Endometrium (tissue), 2 donors: ENCODE measurements around the gene LZTFL1.
"Not testable (repeated sequence)": the region's sequence is repeated elsewhere in the genome, so short reads cannot be mapped to it uniquely, and the experiment has no call there.

Source experiments
- FAIRE-seq: peaks from 2 replicates; lab custom pipeline; 2012; peaks lifted over from hg19 to GRCh38; lab: Jason Lieb, UNC
- donor health status: control.
- donor health status: control.

LZTFL1 gene

GRCh38 chr3:45864760-45865519 lies 23.0 kb upstream of the LZTFL1 start:
- no peak for FAIRE-seq

- FAIRE-seq, result no peak
Measured at GRCh38 chr3:45861043-45861719, 19.3 kb upstream of the LZTFL1 start.

GRCh38 chr3:45860481-45860880 lies 18.6 kb upstream of the LZTFL1 start:
- FAIRE-seq, result no peak

- no peak for FAIRE-seq
Measured at GRCh38 chr3:45858809-45859543, 17.1 kb upstream of the LZTFL1 start.

DNA sequence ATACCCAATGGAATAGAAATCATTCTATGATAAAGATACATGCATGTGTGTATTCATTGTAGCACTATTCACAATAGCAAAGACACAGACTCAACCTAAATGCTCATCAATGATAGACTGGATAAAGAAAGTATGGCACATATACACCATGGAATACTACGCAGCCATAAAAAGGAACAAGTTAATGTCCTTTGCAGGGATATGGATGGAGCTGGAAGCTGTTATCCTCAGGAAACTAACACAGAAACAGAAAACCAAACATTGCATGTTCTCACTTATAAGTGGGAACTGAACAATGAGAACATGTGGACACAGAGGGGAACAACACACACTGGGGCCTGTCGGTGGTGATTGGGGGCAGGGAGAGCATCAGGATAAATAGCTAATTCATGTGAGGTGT lies 15.1 kb upstream of the LZTFL1 start:
- not testable (repeated sequence) for FAIRE-seq

DNA sequence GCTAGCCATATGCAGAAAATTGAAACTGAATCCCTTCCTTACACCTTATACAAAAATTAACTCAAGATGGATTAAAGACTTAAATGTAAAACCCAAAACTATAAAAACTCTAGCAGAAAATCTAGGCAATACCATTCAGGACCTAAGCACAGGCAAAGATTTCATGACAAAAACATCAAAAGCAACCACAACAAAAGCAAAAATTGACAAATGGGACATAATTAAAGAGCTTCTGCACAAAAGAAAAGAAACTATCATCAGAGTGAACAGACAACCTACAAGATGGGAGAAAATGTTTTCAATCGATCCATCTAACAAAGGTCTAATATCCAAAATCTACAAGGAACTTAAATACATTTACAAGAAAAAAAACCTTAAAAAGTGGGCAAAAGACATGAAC lies 14.4 kb upstream of the LZTFL1 start:
- FAIRE-seq, result not testable (repeated sequence)

- no peak for FAIRE-seq
Measured at GRCh38 chr3:45852828-45853227, 10.9 kb upstream of the LZTFL1 start.

DNA sequence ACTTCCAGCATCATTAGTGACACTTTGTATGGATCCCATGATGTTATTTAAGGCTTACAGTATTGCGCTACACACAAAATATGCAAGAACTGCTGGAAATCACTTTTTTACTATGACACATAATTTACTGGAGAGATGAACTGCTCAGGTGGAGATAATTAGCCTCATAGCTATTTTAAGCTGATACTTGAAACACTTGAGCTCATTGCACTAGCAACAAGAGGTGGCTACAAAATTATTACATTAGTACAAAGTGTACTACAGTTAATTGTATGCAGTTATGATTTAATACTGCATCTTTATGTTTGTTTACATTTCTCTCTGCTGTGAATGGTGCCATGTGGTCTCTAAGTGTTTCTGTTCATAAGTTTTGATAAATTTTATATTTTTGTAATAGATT lies 6.5 kb upstream of the LZTFL1 start:
- no peak for FAIRE-seq

GRCh38 chr3:45844616-45845015 lies 2.7 kb upstream of the LZTFL1 start:
- FAIRE-seq, result no peak

GRCh38 chr3:45842851-45843625 lies 1.1 kb upstream of the LZTFL1 start:
- FAIRE-seq, result no peak

GRCh38 chr3:45841420-45841756 lies 531 bp downstream of the LZTFL1 start:
- no peak for FAIRE-seq

- no peak for FAIRE-seq
Measured at GRCh38 chr3:45838466-45838865, 3.5 kb downstream of the LZTFL1 start.

DNA sequence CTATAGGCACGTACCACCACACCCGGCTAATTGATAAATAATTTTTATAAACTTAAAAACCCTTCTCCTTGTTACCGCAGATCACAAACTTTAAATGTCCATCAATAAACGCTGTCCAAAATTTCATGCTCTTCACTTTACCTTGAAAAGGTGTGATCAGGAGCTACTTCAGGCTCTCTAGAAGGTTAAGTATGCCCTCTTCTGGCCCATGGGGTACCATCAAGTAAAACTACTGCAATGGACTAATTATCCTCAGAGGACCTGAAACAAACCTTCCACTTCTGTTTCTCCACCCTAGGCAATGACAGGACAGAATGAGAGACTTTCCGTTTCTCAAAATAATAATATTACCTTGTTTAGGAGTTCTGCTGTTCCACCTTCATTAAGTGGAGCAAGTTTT lies 9.2 kb downstream of the LZTFL1 start:
- FAIRE-seq, result no peak

- no peak for FAIRE-seq
Measured at GRCh38 chr3:45830121-45830520, 11.8 kb downstream of the LZTFL1 start.

GRCh38 chr3:45826908-45827307 lies 15.0 kb downstream of the LZTFL1 start:
- no peak for FAIRE-seq

- no peak for FAIRE-seq
Measured at GRCh38 chr3:45826321-45826720, 15.6 kb downstream of the LZTFL1 start.

- FAIRE-seq, result no peak
Measured at GRCh38 chr3:45821127-45821526, 20.8 kb downstream of the LZTFL1 start.

DNA sequence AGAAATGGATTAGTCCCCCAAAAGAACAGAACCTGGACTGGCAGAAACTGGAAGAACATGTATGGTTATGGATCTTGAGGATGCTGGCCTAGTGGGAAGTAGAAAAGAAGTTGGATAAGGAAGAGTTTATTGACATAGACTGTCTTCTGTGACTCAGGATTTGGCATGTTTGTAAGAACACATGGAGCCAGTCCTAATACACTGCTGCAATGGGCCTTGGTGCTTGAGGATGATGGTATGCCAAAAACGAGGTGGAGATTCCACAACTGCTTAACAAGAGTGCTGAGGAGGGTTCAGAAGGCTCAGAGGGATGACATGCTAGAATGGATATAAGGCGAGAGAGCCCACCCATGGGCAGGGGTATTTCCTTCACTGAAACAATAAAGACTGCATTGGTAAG lies 22.4 kb downstream of the LZTFL1 start:
- no peak for FAIRE-seq

DNA sequence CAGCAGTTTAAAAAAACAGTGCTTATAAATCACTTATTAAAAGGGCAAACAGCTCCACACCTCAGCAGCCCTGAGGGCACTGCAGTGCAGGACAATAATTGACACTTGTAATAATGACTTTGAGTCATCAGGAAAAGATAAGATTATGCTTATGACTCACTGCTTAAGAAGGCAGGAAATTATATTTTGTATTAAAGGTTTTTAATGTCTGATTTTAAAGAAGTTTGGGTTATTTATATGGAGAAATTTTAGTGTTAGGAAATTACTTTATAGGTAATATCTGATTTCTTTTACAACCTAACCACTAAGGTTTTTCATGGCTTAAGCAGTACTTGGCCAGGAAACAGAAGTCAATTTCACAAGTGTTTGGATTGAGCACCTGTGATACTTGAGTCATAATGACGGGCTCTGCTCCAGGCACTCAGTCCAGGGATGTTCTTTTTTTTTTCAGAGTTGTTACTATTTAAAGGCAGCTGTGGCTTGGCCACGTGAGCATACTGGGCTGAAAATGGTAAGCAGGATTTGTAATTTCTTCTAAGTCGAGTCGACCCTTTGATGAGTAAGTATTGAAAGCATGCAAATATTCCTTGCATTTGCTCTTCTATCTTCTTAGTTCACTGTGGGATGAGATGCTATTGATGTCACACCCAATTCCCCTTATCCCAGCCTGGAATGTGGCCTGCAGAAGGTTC lies 23.9 kb downstream of the LZTFL1 start:
- FAIRE-seq, result no peak

DNA sequence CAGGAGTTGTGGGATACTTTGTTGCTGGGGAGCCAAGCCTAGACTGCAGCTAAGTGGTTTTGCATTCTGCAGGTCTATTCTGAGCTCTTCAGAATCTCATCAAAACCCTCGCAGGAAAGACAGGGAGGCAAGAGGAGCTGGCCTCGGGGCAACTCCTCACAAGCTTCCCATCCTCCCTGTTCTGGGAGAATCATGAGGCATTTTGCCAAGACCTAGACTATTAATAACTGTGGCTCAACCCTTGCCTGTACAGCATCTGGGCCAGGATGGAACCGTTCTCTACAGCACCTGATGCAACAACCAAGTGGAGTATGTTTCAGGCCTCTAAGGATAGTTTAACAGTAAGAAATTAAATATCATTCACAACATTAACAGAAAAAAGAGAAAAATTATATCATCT lies 25.4 kb downstream of the LZTFL1 start:
- no peak for FAIRE-seq

- no peak for FAIRE-seq
Measured at GRCh38 chr3:45814322-45814721, 27.6 kb downstream of the LZTFL1 start.
